ENCODE results near the gene MLN.

The MLN gene

GRCh38 chr6:33788694-33789549 is 14.9 kb downstream of the MLN start, which contains the start of gene LEMD2:
Gene LEMD2, minus strand, starts transcription at chr6:33789130. Its CDS starts 14 bp downstream, at chr6:33789116.
- DNase-seq: peak; percentile 91

- DNase-seq: peak; percentile 68
Observed at GRCh38 chr6:33787954-33788693, 15.7 kb downstream of the MLN start.

DNA sequence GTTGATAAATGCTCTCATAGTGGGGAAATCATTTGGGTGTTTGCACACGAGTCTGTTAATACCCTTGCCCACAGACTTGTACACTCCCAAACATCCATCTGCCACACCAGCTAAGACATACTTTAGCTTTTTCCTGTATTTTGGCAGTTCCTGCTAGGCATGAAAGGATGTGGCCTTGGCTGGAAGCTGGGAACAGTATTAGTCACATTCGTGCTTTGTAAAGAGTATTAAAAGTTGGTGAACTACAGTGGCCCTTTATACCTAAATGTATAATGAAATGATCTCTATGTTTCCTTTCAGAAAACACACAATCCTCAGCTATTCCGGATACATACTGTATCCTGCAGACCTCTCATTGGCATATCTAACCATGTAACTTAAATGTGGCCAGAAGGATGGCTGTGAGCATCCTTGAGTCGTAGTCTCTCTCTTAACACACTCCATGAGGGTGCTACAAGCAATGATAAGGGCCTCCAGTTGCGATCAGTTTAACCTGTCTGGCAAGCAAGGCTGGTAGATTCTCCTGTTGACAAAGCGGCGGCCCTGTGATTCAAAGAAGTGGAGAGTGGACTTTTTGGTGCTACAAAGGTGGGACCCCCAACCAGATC is 16.4 kb downstream of the MLN start:
- no peak for DNase-seq

GRCh38 chr6:33786736-33787135 is 17.1 kb downstream of the MLN start:
- no peak for DNase-seq

GRCh38 chr6:33785778-33786177 is 18.0 kb downstream of the MLN start:
- no peak for DNase-seq

DNA sequence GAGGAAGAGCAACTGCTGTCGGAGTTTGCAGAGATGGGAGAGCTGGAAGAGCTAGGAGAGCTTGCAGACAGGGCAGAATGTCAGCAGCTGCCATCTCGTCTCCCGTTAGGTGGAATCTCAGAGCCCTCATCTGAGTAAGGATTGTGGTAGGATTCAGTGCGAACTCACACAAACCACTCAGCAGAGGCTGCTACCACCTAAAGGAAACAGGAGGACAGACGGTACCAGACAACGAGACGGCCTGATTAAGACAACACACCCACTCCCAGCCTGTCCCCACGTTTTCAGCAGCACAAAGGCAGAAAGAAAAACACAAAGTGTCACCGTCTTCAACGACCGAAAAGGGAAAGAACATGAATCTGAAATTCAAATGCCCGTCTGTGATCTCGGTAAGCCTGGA is 19.0 kb downstream of the MLN start:
- DNase-seq: no peak

- no peak for DNase-seq
Observed at GRCh38 chr6:33783781-33784520, 19.9 kb downstream of the MLN start.

GRCh38 chr6:33782561-33782960 is 21.2 kb downstream of the MLN start:
- DNase-seq: no peak

- no peak for DNase-seq
Observed at GRCh38 chr6:33781131-33781975, 22.4 kb downstream of the MLN start.

- DNase-seq: no peak
Observed at GRCh38 chr6:33779895-33780294, 23.9 kb downstream of the MLN start.

- DNase-seq: no peak
Observed at GRCh38 chr6:33779290-33779689, 24.5 kb downstream of the MLN start.

DNA sequence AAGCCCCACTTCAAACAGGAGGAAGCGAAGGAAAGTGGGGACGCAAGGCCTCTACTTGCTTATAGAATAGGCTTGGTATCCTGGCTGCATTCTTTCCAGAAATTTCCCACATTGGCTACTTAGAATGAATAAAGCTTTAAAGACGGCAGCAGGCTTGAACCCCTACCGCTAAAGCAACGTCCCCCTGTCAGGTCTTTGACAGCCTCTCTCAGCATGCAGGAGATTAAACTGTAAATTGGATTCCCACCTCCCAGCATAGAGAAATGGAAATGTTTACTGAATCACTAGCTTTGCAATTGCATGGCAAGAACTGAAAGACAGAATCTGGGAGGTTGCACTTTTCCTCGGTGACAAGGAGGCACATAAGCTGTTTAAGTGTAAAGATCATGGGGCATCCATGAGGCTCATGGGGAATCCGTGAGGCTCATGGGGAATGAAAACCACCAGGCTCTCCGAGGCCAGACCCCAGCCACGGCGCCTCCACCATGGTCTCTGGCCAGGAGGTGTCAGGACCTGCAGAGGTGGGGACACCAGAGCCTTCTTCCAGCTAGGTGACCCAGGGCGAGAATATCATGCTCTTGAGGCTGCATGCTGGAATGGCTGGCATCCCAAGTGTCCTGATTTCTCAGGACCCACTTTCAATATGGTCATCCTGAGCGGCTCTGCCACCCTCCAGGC is 25.2 kb downstream of the MLN start:
- DNase-seq: no peak

DNA sequence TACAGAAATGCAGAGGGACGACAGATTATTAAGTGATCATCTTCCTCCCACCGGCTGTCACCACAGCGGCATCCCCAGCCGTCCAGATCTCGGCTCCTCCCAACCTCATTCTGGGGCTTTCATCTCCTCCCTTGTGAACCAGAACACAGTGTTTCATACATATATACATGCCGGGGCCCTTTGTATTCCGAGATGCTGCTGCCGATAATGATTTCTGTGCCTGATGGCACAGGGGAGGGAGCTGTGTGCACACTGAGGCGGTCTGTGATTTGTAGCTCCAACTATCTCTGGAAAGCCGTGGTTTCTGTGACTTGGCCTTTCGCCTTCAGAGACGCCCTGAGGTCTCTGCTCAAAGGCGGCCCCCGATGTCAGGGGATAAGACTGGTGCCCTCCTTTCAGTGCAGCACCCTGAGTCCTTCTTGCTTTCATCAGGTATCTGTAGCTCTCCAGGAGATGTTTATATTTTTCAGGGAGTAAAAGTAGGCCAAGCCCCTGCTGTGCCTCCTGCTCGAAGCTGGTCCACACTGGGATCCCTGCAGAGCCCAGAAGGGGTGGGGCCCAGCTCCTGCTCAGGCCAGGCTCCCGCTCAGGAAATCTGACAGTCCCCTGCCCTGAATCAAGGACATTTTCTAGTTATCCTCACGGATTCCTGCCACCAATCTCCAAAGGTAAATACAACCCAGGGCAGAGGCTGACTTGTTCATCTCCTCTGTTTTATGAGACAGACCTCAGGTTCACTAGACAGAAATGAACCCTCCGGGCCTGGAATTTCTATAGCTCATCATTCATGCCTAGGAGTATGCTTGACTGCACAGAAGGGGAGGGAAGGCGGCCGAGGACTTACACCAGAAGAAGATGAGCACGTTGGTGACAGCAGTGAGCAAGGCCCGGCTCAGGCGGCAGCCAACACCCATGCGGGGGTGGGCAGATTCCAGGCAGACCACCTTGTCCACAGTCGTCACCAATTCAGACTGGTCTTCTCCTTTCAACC is 26.1 kb downstream of the MLN start:
- DNase-seq: no peak

DNA sequence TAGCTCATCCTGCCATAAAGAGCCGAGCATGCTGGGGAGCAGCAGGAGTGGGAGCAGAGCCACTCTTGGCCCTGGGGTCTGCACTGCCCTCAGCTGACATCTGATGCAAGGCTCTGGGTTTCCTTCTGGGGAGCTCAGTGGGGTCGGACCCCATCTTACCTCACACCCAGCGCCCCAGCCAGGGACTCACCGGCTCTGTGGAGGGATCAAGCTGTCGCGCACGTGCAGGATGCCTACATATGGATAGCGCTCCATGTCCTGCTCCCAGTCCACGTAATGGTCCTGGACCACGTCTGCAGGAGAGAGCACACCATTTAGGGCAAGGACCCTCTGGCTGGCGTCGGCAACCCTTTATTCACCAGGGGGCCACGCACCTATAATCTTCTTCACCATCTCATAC is 27.0 kb downstream of the MLN start:
- DNase-seq: no peak

GRCh38 chr6:33776186-33776585 is 27.6 kb downstream of the MLN start:
- no peak for DNase-seq

DNA sequence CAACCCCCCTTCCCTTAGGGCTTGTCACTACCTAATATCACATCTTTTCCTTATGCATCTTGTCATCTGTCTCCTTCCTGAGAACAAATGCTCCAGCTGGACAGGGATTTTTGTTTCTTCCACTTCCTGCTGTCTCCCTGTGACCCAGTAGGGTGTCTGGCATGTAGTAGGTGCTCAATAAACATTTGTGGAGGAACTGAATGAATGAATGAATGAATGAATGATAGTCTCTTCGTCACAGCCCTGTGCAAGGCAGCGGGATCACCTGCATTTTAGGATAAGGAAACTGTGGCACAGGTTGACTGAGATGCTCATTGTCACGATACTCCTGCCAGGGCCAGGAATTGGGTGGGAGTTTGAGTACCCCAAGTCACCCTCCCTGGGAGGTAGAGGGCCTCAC is 29.0 kb downstream of the MLN start:
- no peak for DNase-seq

GRCh38 chr6:33772902-33773472 is 30.8 kb downstream of the MLN start:
- DNase-seq: no peak

GRCh38 chr6:33772082-33772830 is 31.5 kb downstream of the MLN start:
- no peak for DNase-seq
